ENCODE measurements around the gene TGIF2. TPM values are rescaled to one million over a fixed set of nuclear protein-coding genes. Genes with fewer than 3 reads are reported as not detected.

TGIF2 gene
- total RNA-seq, 1 experiment from 2014 or later: 81.7 TPM

- Mint-ChIP-seq H3K27ac (peak overlapping the region; percentile 95 to 98 (median 98)), H3K4me3 (peak overlapping the region; percentile 99), H3K36me3 (ENCODE audit: insufficient read depth in 1 of 3, low read depth in 3 of 3) (peaks cover 19 to 45% (median 39%) of the 10 kb centered on the region in 3 experiments; a peak in 6 of 7 replicates), H3K4me1 (peaks cover 17 to 20% of the 10 kb centered on the region in 2 experiments), H3K9me3 (no peaks in the 10 kb centered on the region), H3K27me3 (ENCODE audit: low read depth) (peaks cover 4% of the 10 kb centered on the region)
- Histone ChIP-seq H4K20me1 (ENCODE audit: control insufficient read depth, insufficient read depth, insufficient read length) (no peaks in the 10 kb centered on the region), H3K27me3 (ENCODE audit: insufficient read depth, low read length) (no peaks in the 10 kb centered on the region), H3K9ac (ENCODE audit: extremely low read depth, insufficient read length, low read length) (peak overlapping the region; percentile 63), H2BK15ac (ENCODE audit: low read depth, low read length) (no peak overlapping the region), H2AK5ac (ENCODE audit: insufficient read length, low read length) (no peak overlapping the region), H3K9me3 (ENCODE audit: control insufficient read depth, low read depth, low read length) (no peaks in the 10 kb centered on the region), H2BK120ac (ENCODE audit: low read depth, low read length, poor library complexity, severe bottlenecking) (no peak overlapping the region), H4K8ac (replicated peaks; ENCODE audit: insufficient read length, low read depth, low read length) (no peak overlapping the region), H2BK5ac (ENCODE audit: insufficient read length, low read length) (no peak overlapping the region), H3K23ac (ENCODE audit: insufficient read length, low read depth, low read length) (no peak overlapping the region), H2BK12ac (ENCODE audit: insufficient read length, low read depth, low read length) (no peak overlapping the region), H3K14ac (ENCODE audit: insufficient read depth, low read length) (peak overlapping the region; percentile 64), H3K79me1 (ENCODE audit: insufficient read depth, low read depth, low read length, poor library complexity, severe bottlenecking) (peaks cover 4% of the 10 kb centered on the region), H3K23me2 (ENCODE audit: insufficient read length, low read depth, low read length, poor library complexity, severe bottlenecking) (peaks cover 6% of the 10 kb centered on the region), H3K79me2 (ENCODE audit: insufficient read depth, low read length) (peaks cover 19% of the 10 kb centered on the region), H2AFZ (ENCODE audit: low read length) (no peak overlapping the region), H3K18ac (ENCODE audit: insufficient read length, low read depth, low read length) (no peak overlapping the region), H4K91ac (ENCODE audit: insufficient read length, low read depth, low read length) (no peak overlapping the region), H3K4me2 (ENCODE audit: insufficient read depth, insufficient read length, low read length) (peak overlapping the region; percentile 91), H4K5ac (ENCODE audit: insufficient read length, low read depth, low read length) (no peak overlapping the region), H3T11ph (ENCODE audit: low read length) (no peak overlapping the region), H2BK20ac (ENCODE audit: low read depth, low read length, poor library complexity, severe bottlenecking) (no peak overlapping the region), H3K4me1 (ENCODE audit: insufficient read depth, low read length) (no peaks in the 10 kb centered on the region), H3K56ac (ENCODE audit: insufficient read length, low read depth, low read length) (no peak overlapping the region), H3K27ac (ENCODE audit: insufficient read length, low read depth, low read length) (no peak overlapping the region), H3K4ac (ENCODE audit: low read depth, low read length) (no peak overlapping the region)
- TF ChIP-seq CTCF (conservative IDR thresholded peaks at IDR 0.05): no peak
- no peak for DNase-seq
- no CpG with 5 or more reads among the region's 31 CpGs for WGBS (ENCODE audit: extremely low coverage, insufficient read length, low lambda C conversion rate)
These were observed 33.0 kb downstream of the TGIF2 start for GRCh38 chr20:36606158-36607066.
